ENCODE measurements around the gene UBE2E3.

DNA sequence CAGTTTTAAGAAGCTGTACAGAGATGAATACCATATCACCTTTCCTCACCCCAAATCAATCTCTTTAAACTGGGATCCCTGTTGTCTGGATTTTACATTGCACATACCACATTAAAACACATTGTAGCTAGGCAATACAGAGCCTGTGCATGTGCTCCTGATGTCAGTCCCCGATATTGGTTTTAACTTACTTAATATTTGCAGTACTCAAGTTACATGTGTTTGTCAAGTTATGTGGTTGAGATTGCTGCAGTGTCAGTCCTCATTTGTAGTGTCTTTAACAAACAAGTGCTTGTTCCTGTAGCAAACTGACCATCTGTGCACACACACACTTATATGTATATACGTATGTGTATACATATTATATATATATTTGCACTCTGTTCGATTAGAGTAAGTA lies 10.4 kb upstream of the UBE2E3 start:
- no peak for TF ChIP-seq CTCF (tag by site-specific recombination; IDR thresholded peaks at IDR 0.05)
- TF ChIP-seq ZNF660 (tag by site-specific recombination; IDR thresholded peaks at IDR 0.05), result no peak
- no peak for TF ChIP-seq ZBTB11 (tag by site-specific recombination; conservative IDR thresholded peaks at IDR 0.05; ENCODE audit: low read depth)
- no peak for TF ChIP-seq ZNF585B (tag by site-specific recombination; IDR thresholded peaks at IDR 0.05)

Measured in HEK293 (cell line).